TTC549 (cell line): Measurements from ENCODE around the gene RLN1.
"Not testable (repeated sequence)": the region's sequence is repeated elsewhere in the genome, so short reads cannot be mapped to it uniquely, and the experiment has no call there.

Experiments used
- FAIRE-seq: peaks from 2 replicates; lab custom pipeline; 2012; peaks lifted over from hg19 to GRCh38; lab: Jason Lieb, UNC

Gene RLN1

DNA sequence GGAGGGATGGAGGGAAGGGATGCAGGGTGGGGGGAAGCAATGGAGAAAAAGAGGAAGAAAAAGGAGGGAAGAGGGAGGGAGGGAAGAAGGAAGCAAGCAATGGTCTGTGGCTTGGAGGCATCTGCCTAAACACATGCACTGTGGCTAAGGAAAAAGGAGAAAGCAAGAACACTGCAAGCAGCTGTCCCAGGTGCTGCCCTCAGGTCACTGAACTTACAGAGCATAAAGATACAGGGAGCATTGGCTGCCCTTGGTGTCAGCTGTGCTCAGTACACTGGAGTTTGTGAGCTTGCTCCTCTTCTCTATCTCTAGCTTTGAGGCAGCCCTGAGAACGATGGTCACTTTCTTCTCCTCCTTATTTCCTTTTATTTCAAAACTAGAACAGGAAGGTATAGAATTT, 18.1 kb downstream of the RLN1 start:
- FAIRE-seq: not testable (repeated sequence)

DNA sequence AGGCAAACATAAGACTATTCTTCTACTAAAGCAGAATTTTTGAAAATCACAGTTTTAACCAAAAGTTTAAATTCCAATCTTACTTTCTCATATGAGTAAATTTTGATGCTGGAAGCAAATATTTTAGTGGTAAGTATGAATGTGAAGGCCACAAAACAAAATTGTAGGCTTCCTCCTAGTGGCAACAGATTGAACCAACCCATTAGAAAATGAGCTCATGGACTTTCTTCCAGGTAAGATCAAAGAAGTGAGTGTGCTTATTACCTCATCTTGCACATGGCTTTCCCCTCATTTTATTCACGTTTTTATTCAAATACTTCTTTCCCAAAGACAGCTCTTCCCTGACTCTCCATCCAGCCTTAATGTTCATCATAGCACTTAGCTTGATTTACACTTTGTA, 18.6 kb downstream of the RLN1 start:
- no peak for FAIRE-seq

DNA sequence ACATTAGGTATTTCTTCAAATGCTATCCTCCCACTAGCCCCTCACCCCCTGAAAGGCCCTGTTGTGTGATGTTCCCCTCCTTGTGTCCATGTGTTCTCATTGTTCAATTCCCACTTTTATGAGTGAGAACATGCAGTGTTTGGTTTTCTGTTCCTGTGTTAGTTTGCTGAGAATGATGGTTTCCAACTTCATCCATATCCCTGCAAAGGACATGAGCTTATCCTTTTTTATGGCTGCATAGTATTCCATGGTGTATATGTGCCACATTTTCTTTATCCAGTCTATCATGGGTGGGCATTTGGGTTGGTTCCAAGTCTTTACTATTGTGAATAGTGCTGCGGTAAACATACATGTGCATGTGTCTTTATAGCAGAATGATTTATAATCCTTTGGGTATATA, 23.3 kb downstream of the RLN1 start:
- not testable (repeated sequence) for FAIRE-seq

DNA sequence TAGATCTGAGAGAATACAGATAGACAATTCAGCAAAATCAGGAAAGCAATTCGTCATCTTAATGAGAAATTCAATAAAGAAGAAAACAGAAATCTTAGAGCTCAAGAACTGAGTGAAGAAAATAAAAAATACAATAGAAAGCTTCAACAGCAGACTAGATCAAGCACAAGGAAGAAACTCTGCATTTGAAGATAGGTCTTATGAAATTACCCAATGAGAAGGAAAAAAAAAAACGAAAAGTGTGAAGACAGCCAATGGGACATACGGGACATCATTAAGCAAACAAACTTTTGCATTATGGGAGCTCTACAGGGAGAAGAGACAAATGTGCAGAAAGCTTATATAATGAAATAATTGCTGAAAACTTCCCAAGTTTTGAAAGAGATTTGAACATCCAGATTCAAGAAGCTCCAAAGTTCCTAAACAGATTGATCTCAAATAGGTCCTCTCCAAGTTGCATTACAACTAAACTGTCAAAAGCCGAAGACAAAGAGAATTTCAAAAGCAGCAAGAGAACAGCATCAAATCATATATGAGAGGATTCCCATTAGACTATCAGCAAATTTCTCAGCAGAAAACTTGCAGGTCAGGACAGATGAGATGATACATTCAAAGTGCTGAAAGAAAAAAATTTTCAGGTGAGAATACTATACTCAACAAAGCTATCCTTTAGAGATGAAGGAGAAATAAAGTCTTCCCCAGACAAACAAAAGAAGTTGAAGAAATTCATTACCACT, 24.3 kb downstream of the RLN1 start:
- FAIRE-seq: no peak

DNA sequence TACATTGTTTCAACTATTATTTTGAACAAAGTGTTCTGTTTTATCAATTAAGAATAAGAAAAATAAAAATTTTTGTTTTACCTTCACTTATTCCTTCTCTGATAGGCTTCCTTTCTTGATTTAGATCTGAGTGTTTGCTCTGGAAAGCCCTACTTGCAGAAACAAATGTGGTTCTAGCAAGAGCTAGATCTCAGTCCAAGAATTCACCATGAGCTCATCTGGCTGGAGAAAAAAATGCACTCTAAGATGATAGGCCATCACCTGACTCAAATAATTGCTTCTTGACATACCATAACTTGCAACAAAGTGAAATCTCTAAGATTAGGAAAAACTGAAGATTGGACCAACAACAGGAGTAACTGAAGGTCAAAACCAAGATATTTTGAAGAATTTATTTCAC, 28.8 kb downstream of the RLN1 start:
- no peak for FAIRE-seq

DNA sequence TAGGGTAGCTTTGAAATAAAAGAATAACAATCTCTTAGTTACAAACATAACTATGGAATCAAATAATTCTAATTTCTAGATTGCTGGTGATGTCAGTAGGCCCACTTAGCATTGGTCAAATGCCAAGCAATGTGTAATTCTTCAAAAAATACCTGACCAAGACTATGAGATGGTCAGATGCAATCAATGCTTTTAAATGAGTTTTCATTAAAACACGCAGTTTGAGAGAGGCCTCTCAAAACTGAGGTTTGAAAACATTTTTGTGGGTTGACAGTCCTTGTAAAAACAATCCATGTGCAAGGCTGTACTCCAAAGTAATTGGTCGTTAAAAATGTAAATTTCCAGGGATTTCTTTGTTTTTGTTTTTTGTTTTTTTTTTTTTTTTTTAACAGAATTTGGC, 33.9 kb downstream of the RLN1 start:
- FAIRE-seq: no peak

DNA sequence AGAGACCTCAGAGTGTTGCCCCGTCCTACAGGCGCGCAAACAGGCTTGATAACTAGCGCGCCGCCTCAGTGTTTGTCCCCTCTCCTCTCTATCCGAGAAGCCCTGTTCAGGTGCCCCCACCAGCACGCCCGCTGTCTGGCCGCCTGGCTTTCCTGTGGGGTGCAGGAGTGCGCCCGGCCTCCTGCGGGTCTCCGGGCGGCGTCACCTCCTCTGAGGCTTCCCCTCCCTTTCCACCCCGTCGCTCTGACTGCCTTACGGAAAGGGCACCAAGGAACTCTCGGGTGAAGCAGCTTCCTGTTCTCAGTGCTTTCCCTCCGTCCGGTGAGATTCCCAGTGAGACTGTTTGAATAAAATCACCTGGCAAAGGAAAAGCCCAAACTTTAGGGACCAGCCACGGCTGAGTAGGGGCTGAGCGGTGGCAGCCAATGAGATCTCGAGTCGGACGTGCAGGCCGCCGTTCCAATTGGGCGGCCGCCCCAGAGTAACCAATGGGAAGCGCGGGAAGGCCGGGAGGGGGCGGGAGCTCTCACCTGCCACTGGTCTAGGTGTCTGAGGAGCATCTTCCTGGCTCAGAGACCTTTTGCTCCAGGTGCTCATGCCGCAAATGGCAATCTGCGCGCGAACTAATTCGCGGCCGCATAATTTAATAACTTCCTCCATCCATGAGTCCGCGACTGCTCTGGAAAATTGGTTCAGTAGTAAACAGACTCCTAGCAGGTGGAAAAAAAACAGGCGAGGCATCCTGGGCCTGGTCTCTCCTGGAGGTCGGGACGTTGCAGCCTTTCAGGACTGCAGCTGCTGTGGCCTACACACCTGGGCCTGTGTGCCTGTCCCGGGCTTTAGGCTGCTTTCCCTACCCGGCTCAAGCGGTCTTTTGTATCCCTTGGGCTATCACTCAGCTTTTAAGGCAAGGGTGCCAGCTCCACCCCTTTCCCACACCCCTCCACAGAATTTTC, 35.6 kb downstream of the RLN1 start, which contains the start of gene RLN2:
Gene RLN2 (minus strand): TSS at position 877 of the 956 bp plus-strand sequence. CDS start 136 bp downstream, at position 741.
- FAIRE-seq: not testable (repeated sequence)

DNA sequence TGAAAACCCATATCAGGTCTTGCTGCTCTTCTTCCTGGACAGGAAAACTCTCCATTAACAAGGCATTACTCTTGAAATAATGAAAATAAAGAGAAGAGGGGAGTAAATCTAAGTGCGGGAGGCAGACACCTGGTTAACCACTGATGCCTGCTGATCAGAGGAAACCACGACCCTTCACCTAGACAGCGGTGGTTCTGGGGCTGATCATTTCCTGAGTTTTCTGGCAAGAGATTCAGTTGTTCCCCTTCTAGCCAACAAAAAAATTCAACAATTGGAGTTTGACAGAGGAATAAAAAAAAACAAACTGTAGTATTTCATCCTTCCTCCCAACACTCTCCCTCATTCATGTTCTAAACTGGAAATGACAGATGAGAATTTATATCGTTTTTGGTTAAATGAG, 38.1 kb downstream of the RLN1 start:
- no peak for FAIRE-seq

DNA sequence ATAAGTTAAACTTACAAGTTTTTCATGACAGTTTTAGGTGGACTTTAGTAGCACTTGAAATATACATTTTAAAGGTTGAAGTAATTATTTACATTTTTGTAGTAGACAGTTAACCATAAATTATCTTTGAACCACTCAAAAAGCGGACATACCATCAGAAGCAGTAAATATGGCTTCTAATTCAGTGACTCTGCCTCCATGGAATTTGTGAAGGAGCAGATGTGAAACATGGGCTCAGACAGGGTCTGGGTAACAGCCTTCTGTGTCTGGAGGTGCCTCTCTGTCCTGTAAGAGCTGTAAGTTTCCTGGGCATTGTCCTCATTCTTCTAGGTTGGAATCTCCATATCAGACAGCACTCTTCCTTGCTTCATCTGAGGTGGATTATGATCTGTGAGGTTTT, 47.5 kb downstream of the RLN1 start:
- FAIRE-seq: no peak

DNA sequence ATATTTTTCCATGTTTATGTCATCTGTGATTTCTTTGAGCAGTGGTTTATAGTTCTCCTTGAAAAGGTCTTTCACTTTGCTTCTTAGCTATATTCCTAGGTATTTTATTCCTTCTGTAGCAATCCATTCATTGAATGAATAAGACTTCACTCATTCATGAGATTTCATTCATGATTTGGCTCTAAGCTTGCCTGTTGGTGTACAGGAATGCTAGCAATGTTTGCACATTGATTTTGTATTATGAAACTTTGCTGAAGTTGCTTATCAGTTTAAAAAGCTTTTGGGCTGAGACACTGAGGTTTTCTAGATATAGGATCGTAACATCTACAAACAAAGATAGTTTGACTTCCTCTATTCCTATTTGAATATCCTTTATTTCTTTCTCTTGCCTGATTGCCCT, 51.1 kb downstream of the RLN1 start:
- FAIRE-seq: no peak

DNA sequence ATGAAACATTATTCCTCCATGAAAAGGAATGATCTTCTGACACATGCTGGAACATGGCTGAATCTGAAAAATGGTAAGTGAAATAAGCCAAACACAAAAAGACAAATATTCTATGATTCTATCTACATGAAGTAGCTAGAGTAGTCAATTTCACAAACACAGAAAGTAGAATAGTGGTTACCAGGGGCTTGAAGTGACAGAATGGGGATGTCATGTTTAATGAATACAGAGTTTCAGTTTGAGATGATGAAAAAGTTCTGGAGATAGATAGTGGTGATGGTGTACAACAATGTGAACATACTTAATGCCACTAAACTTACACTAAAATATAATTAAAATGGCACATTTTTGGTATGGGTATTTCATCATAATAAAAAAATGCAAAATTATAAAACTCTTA, 53.4 kb downstream of the RLN1 start:
- no peak for FAIRE-seq
